Kidney epithelial cell (primary cell): ENCODE measurements around the gene PCSK7. TPM values are rescaled to one million over a fixed set of nuclear protein-coding genes. Genes with fewer than 3 reads are reported as not detected.

Source experiments
- DNase-seq: peaks from one replicate; pipeline ENCODE4 v3.0.0-alpha.2; 2010; ENCODE audit warnings: low read depth
- H3K27me3 ChIP-seq: 2 replicates; pipeline ENCODE4 v1.6.0; 2011; ENCODE audit warnings: low read length; ENCODE audit not compliant: control insufficient read depth, insufficient read depth
- H3K36me3 ChIP-seq: 2 replicates; pipeline ENCODE4 v1.5.1; 2011; ENCODE audit warnings: low read length; ENCODE audit not compliant: control insufficient read depth, insufficient read depth
- H3K4me3 ChIP-seq: 2 replicates; pipeline ENCODE4 v1.5.1; 2011; ENCODE audit warnings: low read depth, mild to moderate bottlenecking, control low read depth, low read length
- CTCF ChIP-seq: IDR thresholded peaks from 2 replicates; pipeline ENCODE4 v1.5.1; 2011; ENCODE audit warnings: mild to moderate bottlenecking, moderate library complexity, low read length, control low read depth, inconsistent platforms; ENCODE audit not compliant: insufficient read depth, poor library complexity, severe bottlenecking
- total RNA-seq: library from RNA; depleted of rRNA; stranded (reverse); fragments of >200 nt; gene quantifications from 2 replicates; pipeline ENCODE4 v1.2.3, GENCODE V29; 2015

Gene PCSK7
- total RNA-seq, 1 donor from 2014 or later: 38.3 TPM

- no peak for TF ChIP-seq CTCF
- Histone ChIP-seq H3K27me3 (no peaks in the 10 kb centered on the region), H3K4me3 (no peak overlapping the region), H3K36me3 (no peaks in the 10 kb centered on the region)
- DNase-seq: no peak
Measured at GRCh38 chr11:117238221-117238620, 6.3 kb upstream of the PCSK7 start.

- no peak for DNase-seq
- no peaks in the 10 kb centered on the region for H3K27me3 ChIP-seq
- H3K4me3 ChIP-seq: peak overlapping the region; percentile 96
- no peaks in the 10 kb centered on the region for H3K36me3 ChIP-seq
- no peak for TF ChIP-seq CTCF
Measured at GRCh38 chr11:117232911-117233409, 1.1 kb upstream of the PCSK7 start.

- Histone ChIP-seq H3K27me3 (no peaks in the 10 kb centered on the region), H3K36me3 (no peaks in the 10 kb centered on the region), H3K4me3 (peak within 1 kb of the TSS; percentile 96)
- peak; percentile 48 for TF ChIP-seq CTCF
- DNase-seq: no peak
Measured at GRCh38 chr11:117232092-117232878, 412 bp upstream of the PCSK7 start, which contains the start of gene RNF214. Gene RNF214, plus strand, starts transcription at chr11:117232671. Its CDS starts 1,602 bp downstream, at chr11:117234273.

- no peak for DNase-seq
- H3K27me3 ChIP-seq: no peaks in the 10 kb centered on the region
- H3K36me3 ChIP-seq: no peaks in the 10 kb centered on the region
- TF ChIP-seq CTCF: no peak
- H3K4me3 ChIP-seq: peak overlapping the region; percentile 96
Measured at GRCh38 chr11:117230999-117231841, 653 bp downstream of the PCSK7 start.

GRCh38 chr11:117230286-117230961 lies 1.4 kb downstream of the PCSK7 start:
- Histone ChIP-seq H3K36me3 (no peaks in the 10 kb centered on the region), H3K4me3 (no peak overlapping the region), H3K27me3 (no peaks in the 10 kb centered on the region)
- no peak for DNase-seq
- TF ChIP-seq CTCF: no peak
